Measurements from ENCODE around the gene ALLC.

ALLC gene

GRCh38 chr2:3708576-3708975, 50.6 kb downstream of the ALLC start:
- no peak for TF ChIP-seq POLR2AphosphoS5 (IDR thresholded peaks at IDR 0.05; ENCODE audit: low read depth, low read length)

DNA sequence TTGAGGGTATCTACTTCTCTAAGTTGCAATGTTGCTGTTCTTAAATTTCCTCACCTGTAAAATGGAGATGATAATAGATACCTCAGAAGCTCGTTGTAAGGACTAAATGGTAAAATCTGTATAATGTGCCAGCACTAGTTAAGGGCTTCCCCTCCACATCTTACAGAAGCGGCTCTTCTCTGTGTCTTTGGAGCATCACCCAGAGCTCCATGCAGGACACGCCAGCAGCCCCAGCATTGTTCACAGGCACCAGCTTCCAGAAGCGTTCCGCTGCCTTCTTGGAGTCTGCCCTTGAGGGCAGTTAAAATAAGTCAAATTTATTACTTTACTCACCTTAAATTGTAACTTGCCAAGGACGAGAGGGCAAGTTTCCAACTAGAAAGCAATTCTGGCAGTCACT, 51.2 kb downstream of the ALLC start:
- no peak for TF ChIP-seq POLR2AphosphoS5 (IDR thresholded peaks at IDR 0.05; ENCODE audit: low read depth, low read length)
- no peak for TF ChIP-seq TAF1 (IDR thresholded peaks at IDR 0.05; ENCODE audit: borderline replicate concordance, insufficient read depth, low read length)
- TF ChIP-seq SIN3A (IDR thresholded peaks at IDR 0.05; ENCODE audit: borderline replicate concordance, insufficient read depth, low read length) = no peak
- TF ChIP-seq FOXP2 (optimal IDR thresholded peaks at IDR 0.05; ENCODE audit: borderline replicate concordance, extremely low read depth, extremely low read length, insufficient read depth) = no peak
- no peak for TF ChIP-seq REST (IDR thresholded peaks at IDR 0.05; ENCODE audit: insufficient read depth in 1 of 2, low read depth in 2 of 2, low read length in 2 of 2)

DNA sequence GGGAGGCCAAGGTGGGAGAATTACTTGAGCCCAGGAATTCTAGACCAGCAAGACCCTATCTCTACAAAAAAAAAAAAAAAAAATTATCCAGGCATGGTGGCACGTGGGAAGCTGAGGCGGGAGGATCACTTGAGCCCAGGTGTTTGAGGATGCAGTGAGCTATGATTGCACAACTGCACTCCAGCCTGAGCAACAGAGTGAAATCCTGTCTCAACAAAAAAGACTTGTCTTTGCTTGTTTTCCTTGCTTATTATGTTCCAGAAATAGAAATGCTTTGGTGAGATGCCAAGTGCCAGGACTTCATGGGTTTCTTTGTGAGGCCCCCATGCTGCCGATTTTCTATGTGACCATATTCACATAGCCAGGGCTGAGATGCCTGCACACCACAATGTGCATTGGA, 54.4 kb downstream of the ALLC start:
- TF ChIP-seq SIN3A (IDR thresholded peaks at IDR 0.05; ENCODE audit: borderline replicate concordance, insufficient read depth, low read length) (no peak), TAF1 (IDR thresholded peaks at IDR 0.05; ENCODE audit: borderline replicate concordance, insufficient read depth, low read length) (no peak)

- no peak for TF ChIP-seq SIN3A (IDR thresholded peaks at IDR 0.05; ENCODE audit: borderline replicate concordance, insufficient read depth, low read length)
- TF ChIP-seq REST (IDR thresholded peaks at IDR 0.05; ENCODE audit: insufficient read depth in 1 of 2, low read depth in 2 of 2, low read length in 2 of 2) = no peak
- no peak for TF ChIP-seq TAF1 (IDR thresholded peaks at IDR 0.05; ENCODE audit: borderline replicate concordance, insufficient read depth, low read length)
- no peak for TF ChIP-seq FOXP2 (optimal IDR thresholded peaks at IDR 0.05; ENCODE audit: borderline replicate concordance, extremely low read depth, extremely low read length, insufficient read depth)
- TF ChIP-seq POLR2AphosphoS5 (IDR thresholded peaks at IDR 0.05; ENCODE audit: low read depth, low read length) = no peak
Measured at GRCh38 chr2:3712831-3713503, 55.0 kb downstream of the ALLC start.

DNA sequence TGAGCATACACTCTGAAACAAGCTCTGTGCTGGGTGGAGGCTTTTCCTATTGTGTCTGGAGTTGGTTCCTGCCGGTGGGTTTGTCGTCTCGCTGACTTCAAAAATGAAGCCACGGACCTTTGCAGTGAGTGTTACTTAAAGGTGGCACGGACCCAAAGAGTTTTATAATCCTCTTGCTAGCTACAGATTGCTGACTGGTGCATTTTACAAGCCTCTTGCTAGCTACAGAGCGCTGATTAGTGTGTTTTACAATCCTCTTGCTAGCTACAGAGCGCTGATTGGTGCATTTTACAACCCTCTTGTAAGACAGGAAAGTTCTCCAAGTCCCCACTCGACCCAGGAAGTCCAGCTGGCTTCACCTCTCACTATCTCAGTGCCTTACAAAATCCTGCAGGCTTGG, 60.7 kb downstream of the ALLC start:
- TF ChIP-seq TAF1 (IDR thresholded peaks at IDR 0.05; ENCODE audit: borderline replicate concordance, insufficient read depth, low read length) = no peak
- TF ChIP-seq REST (IDR thresholded peaks at IDR 0.05; ENCODE audit: insufficient read depth in 1 of 2, low read depth in 2 of 2, low read length in 2 of 2) = no peak
- TF ChIP-seq FOXP2 (optimal IDR thresholded peaks at IDR 0.05; ENCODE audit: borderline replicate concordance, extremely low read depth, extremely low read length, insufficient read depth) = no peak
- no peak for TF ChIP-seq SIN3A (IDR thresholded peaks at IDR 0.05; ENCODE audit: borderline replicate concordance, insufficient read depth, low read length)
- TF ChIP-seq POLR2AphosphoS5 (IDR thresholded peaks at IDR 0.05; ENCODE audit: low read depth, low read length) = no peak

DNA sequence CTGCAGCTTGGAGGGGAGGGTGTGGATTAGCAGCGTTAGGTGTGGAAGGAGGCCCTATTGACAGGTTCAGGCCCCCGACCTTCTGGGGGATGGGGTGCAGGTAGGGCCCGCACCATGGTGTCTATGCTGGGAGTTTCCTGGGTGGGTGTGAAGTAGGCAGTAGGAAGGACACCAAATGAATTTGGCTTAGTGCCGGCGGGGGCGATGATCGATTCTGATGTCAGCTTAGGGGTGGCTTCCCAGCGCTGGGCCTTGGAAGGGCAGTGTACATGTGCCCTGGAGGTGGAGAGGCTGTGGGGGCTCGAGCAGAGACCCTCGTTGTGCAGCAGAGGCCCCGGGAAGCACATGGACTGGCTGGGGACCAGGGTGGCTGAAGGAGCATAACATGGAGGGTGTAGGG, 67.0 kb downstream of the ALLC start:
- TF ChIP-seq REST (IDR thresholded peaks at IDR 0.05; ENCODE audit: insufficient read depth in 1 of 2, low read depth in 2 of 2, low read length in 2 of 2) (no peak), POLR2AphosphoS5 (IDR thresholded peaks at IDR 0.05; ENCODE audit: low read depth, low read length) (no peak), FOXP2 (optimal IDR thresholded peaks at IDR 0.05; ENCODE audit: borderline replicate concordance, extremely low read depth, extremely low read length, insufficient read depth) (no peak), SIN3A (IDR thresholded peaks at IDR 0.05; ENCODE audit: borderline replicate concordance, insufficient read depth, low read length) (no peak), TAF1 (IDR thresholded peaks at IDR 0.05; ENCODE audit: borderline replicate concordance, insufficient read depth, low read length) (no peak)
